HG03060 (cell line): ENCODE data around the gene DEPDC5.
A peak's percentile ranks its signal among the peaks of the same experiment; 100 is the strongest.
"Not testable (repeated sequence)": the region's sequence is repeated elsewhere in the genome, so short reads cannot be mapped to it uniquely, and the experiment has no call there.

Experiments
- ATAC-seq: cut with Tn5 transposase; IDR thresholded peaks from one replicate; pipeline ENCODE4 v1.9.1; 2021; ENCODE audit warnings: low read depth, moderate number of reproducible peaks; ENCODE audit not compliant: unreplicated experiment

The DEPDC5 gene

DNA sequence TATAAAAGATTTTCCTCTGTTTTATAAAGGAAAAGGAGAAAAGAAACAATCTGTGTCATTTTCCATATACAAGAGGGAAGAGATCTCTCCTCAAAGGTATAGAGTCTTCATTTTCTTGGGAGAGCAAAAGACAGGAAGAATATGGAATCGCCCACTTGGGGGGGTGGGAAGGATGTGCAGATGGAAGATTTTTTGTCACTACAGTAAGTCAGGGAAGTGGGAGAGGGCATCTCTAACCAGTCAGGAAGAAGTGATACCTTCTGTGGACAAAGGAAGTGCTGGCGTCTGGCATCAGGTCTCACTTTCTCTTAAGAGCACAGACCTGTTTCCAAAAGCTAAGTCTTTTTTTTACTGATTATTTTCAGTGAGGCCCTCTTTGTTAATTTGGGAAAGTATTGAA is 5.3 kb upstream of the DEPDC5 start:
- no peak for ATAC-seq

DNA sequence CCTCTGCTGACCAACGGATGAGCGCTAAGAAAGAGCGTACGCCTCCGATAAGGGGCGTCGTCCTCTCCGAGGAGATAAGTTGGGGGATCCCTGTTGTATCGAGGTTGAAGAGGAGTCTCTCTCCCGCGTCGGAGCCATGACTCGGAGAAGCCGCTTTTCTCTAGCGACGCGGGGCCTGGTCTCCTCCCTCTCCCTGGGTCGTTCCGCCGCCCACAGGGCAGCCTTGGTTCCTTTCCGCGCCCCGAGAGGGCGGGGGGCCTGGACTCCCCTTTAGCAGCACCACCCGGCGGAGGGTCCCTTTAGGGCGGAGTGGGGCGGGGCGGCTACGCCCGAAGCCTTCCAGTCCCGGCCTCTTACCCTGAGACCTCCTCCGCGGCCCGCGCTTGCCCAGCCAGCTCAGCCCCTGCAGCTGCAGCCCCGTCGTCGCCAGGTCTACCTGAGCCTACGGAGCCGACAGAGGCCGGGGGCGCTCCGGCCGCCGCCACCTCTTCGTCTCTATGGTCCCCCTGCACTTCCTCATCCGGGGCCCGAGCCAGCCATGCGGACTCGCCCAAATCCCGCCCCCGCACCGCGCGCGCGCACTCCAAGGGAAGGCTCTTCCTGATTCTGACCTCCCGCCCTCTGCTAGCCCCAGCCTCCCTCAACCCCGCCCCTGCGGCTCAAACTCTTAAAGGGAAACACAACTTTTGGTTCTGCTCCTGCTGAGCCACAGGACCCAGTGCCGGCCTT is 4.0 kb upstream of the DEPDC5 start, which contains the start of gene PRR14L:
PRR14L (minus strand) TSS at position 497 of the 729 bp plus-strand sequence. CDS start 11,272 bp downstream, outside the sequence.
- peak; percentile 42 for ATAC-seq

- no peak for ATAC-seq
Measured at GRCh38 chr22:31750365-31751284, 3.2 kb upstream of the DEPDC5 start.

- ATAC-seq: no peak
Measured at GRCh38 chr22:31752096-31752847, 1.5 kb upstream of the DEPDC5 start.

GRCh38 chr22:31753005-31753633 is 700 bp upstream of the DEPDC5 start:
- ATAC-seq: no peak

DNA sequence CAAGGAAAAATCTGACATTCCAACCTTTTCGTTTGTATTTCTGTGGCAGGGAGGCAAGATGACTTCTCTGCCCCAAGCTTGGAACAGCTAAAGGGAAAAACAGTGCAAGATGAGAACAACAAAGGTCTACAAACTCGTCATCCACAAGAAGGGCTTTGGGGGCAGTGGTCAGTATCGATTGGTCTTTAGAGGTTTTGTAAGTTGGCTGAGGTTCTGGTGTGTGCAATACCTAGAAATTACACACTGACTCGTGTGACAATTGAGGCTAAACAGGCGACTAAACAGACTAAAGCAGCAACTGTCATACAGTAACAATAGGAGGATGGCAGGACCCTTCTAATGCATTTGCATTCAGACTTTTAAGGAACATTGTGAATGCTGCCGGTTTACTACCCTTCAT is 994 bp downstream of the DEPDC5 start:
- no peak for ATAC-seq

GRCh38 chr22:31757265-31757664 is 3.4 kb downstream of the DEPDC5 start:
- ATAC-seq: no peak

DNA sequence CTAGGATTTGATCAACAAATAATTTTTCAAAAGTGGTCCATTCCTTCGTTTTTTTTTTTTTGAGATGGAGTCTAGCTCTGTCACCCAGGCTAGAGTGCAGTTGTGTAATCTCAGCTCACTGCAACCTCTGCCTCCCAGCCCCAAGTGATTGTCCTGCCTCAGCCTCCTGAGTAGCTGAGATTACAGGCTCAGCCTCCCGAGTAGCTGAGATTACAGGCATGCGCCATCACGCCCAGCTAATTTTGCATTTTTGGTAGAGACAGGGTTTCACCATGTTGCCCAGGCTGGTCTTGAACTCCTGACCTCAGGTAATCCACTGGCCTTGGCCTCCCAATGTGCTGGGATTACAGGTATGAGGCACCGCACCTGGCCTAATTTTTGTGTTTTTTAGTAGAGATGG is 5.0 kb downstream of the DEPDC5 start:
- not testable (repeated sequence) for ATAC-seq

DNA sequence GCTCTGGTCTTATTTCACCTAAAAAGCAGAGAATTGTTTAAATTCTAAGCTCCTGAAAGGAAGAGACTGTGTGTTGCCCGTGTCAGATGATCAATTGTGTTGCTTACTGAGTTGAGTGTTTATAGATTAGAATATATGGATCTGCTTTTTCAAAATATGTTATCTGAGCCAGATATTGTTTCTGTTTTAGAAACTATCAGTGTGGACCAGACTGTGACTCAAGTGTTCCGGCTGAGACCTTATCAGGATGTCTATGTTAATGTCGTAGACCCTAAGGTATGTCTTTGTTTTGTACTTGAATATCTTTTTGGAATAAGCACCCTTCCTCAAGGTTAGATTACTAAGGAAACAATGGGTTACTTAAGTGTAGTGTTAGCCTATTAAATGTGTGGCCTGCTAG is 11.0 kb downstream of the DEPDC5 start:
- no peak for ATAC-seq

DNA sequence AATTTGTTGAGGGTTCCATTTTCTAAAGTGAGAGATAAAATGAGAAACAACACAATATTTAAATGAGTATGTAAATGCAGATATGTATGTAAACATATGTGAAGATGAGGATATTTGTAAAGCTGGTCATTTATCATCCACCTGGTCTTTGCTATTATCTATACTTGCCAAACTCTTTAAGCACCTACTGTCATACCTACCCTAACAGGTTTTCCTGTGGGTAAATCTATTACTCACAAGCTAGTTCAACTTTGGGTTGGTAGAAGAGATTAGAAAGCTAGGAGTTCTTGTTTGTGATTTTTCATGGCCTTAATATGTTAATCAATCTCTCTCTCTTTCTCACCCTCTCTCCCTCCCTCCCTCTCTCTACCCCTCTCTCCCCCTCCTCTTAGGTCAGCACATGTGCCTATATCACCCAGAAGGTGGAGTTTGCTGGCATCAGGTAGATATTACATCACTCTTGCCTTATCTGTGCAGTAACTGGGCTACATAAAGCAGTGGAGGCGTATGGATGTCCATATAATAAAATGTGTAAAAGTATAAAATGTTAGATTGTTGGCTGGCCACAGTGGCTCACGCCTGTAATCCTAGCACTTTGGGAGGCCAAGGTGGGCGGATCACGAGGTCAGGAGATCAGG is 14.7 kb downstream of the DEPDC5 start:
- ATAC-seq: no peak

DNA sequence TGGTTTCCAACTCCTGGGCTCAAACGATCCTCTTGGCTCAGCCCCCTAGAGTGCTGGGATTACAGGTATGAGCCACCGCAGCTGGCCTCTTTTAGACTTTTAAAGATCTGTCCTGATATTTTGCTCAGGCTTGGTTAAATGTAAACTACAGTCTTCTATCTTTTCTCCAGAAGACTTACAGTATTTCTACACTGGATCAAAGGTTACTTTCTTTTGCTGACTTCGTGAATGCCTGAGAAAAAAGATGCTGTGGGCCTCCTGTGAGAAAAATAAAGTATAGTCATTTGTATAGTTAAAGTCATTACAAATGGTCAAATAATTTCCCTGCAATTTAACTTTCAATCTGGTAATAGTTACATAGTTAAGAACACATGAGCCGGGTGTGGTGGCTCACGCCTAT is 19.6 kb downstream of the DEPDC5 start:
- ATAC-seq: no peak

GRCh38 chr22:31776231-31776630 is 22.4 kb downstream of the DEPDC5 start:
- ATAC-seq: no peak

DNA sequence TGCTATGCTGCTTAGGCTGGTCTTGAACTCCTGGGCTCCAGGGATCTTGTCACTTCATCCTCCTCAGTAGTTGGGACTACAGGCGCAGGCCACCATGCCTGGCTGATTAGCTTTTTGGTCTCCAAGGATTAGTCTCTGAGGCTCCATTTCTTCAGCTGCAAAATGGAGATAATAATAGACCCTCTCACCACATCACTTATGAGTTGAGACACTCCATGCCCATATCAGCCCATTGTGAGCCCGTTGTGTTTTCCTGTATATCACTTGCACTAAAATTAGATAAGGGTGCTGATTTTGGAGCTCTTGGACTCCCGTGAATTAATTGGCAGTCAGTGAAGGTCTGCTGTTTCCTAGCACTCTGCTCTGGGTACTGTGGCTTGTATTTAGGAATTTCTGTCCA is 36.0 kb downstream of the DEPDC5 start:
- no peak for ATAC-seq

DNA sequence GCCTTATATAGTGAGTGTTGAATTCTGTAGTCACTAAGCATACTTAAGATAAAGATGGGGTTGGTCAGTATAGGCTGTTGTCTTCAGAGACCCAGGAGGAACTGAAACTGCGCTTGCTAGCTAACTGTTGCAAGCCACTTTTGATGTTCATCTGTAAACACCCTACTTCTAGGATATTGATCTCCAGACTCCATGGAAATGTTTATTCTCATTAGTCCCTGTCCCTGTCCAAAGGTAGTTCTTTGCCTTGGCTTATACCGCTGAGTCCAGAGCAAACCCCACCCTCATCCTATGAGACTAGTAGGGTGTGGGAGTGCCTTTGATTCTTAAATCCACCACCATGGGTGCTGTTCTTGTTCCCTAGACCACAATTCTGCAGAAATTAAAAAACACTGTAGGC is 36.4 kb downstream of the DEPDC5 start:
- no peak for ATAC-seq

- ATAC-seq: not testable (repeated sequence)
Measured at GRCh38 chr22:31799358-31799757, 45.5 kb downstream of the DEPDC5 start.

GRCh38 chr22:31800065-31800464 is 46.2 kb downstream of the DEPDC5 start:
- no peak for ATAC-seq

DNA sequence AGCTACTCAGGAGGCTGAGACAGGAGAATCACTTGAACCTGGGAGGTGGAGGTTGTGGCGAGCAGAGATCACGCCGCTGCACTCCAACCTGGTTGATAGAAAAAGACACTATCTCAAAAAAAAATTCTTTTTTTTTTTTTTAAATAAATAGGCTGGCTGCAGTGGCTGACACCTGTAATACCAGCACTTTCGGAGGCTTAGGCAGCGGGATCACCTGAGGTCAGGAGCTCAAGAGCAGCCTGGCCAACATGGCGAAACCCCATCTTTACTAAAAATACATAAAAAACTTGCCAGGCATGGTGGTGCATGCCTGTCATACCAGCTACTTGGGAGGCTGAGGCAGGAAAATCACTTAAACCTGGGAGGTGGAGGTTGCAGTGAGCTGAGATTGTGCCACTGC is 47.0 kb downstream of the DEPDC5 start:
- not testable (repeated sequence) for ATAC-seq

DNA sequence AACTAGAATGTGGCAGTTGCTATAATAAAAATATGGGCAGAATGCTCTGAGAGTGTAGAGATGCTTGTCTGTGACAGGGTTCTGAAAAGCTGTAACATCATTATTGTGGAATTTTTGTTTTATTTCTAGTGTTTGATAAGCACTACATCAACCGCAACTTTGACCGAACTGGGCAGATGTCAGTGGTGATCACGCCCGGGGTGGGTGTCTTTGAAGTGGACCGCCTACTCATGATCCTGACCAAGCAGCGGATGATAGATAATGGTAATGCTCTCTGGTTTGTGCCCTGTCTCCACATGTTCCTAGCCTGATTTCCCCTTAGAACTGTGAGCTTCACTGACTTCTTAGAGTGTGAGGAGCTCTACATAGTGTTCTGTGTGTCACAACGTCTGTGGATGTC is 48.8 kb downstream of the DEPDC5 start:
- ATAC-seq: no peak

GRCh38 chr22:31806751-31807150 is 52.9 kb downstream of the DEPDC5 start:
- no peak for ATAC-seq
